HG03066 (cell line): Measurements from ENCODE around the gene TAS2R1.

ENCODE experiments used
- ATAC-seq: cut with Tn5 transposase; IDR thresholded peaks from one replicate; pipeline ENCODE4 v1.9.1; 2021; ENCODE audit warnings: low read depth; ENCODE audit not compliant: unreplicated experiment

TAS2R1 gene

GRCh38 chr5:9630251-9630650 is at the start of gene TAS2R1:
Gene TAS2R1 (minus strand): TSS chr5:9630351. CDS start chr5:9630032, 319 bp downstream.
- no peak for ATAC-seq

GRCh38 chr5:9670371-9670770 is 40.2 kb upstream of the TAS2R1 start:
- no peak for ATAC-seq

GRCh38 chr5:9667906-9668305 is 37.8 kb upstream of the TAS2R1 start:
- ATAC-seq: no peak

- no peak for ATAC-seq
Observed at GRCh38 chr5:9663891-9664290, 33.7 kb upstream of the TAS2R1 start.

- ATAC-seq: no peak
Observed at GRCh38 chr5:9661316-9662015, 31.3 kb upstream of the TAS2R1 start.

- no peak for ATAC-seq
Observed at GRCh38 chr5:9658706-9659105, 28.6 kb upstream of the TAS2R1 start.

GRCh38 chr5:9657819-9658218 is 27.7 kb upstream of the TAS2R1 start:
- no peak for ATAC-seq

- no peak for ATAC-seq
Observed at GRCh38 chr5:9655641-9656040, 25.5 kb upstream of the TAS2R1 start.

- no peak for ATAC-seq
Observed at GRCh38 chr5:9654886-9655285, 24.7 kb upstream of the TAS2R1 start.

GRCh38 chr5:9653811-9654210 is 23.7 kb upstream of the TAS2R1 start:
- peak; percentile 84 for ATAC-seq

- ATAC-seq: no peak
Observed at GRCh38 chr5:9653061-9653460, 22.9 kb upstream of the TAS2R1 start.

- no peak for ATAC-seq
Observed at GRCh38 chr5:9652295-9652694, 22.1 kb upstream of the TAS2R1 start.

GRCh38 chr5:9646843-9647242 is 16.7 kb upstream of the TAS2R1 start:
- no peak for ATAC-seq

GRCh38 chr5:9644630-9645029 is 14.5 kb upstream of the TAS2R1 start:
- no peak for ATAC-seq

- no peak for ATAC-seq
Observed at GRCh38 chr5:9642621-9643020, 12.5 kb upstream of the TAS2R1 start.

GRCh38 chr5:9641806-9642355 is 11.7 kb upstream of the TAS2R1 start:
- no peak for ATAC-seq

- ATAC-seq: no peak
Observed at GRCh38 chr5:9632495-9632894, 2.3 kb upstream of the TAS2R1 start.

GRCh38 chr5:9627541-9627940 is 2.6 kb downstream of the TAS2R1 start:
- ATAC-seq: no peak

GRCh38 chr5:9626955-9627354 is 3.2 kb downstream of the TAS2R1 start:
- ATAC-seq: no peak

- no peak for ATAC-seq
Observed at GRCh38 chr5:9625731-9626130, 4.4 kb downstream of the TAS2R1 start.

- ATAC-seq: no peak
Observed at GRCh38 chr5:9625286-9625685, 4.9 kb downstream of the TAS2R1 start.

- ATAC-seq: no peak
Observed at GRCh38 chr5:9624196-9624947, 5.8 kb downstream of the TAS2R1 start.
